Measurements from ENCODE around the gene SEMA5B.

SEMA5B gene

GRCh38 chr3:123026565-123027291 is 835 bp downstream of the SEMA5B start:
- peak overlapping the region; percentile 44 for H3K4me3 ChIP-seq (ENCODE audit: low read length)
- DNase-seq (ENCODE audit: low read depth) = no peak
- no peak for TF ChIP-seq CTCF (conservative IDR thresholded peaks at IDR 0.05; ENCODE audit: low read depth, low read length)

GRCh38 chr3:123025642-123026521 is 1.7 kb downstream of the SEMA5B start:
- DNase-seq (ENCODE audit: low read depth) = no peak
- peak overlapping the region; percentile 44 for H3K4me3 ChIP-seq (ENCODE audit: low read length)

GRCh38 chr3:123024056-123024455 is 3.5 kb downstream of the SEMA5B start:
- TF ChIP-seq CTCF (conservative IDR thresholded peaks at IDR 0.05; ENCODE audit: low read depth, low read length) = no peak
- no peak for DNase-seq (ENCODE audit: low read depth)
- no peak overlapping the region for H3K4me3 ChIP-seq (ENCODE audit: low read length)

More at GRCh38 chr3:123025642-123026521, 1.7 kb downstream of the SEMA5B start:
- TF ChIP-seq CTCF (conservative IDR thresholded peaks at IDR 0.05; ENCODE audit: low read depth, low read length) = no peak

GRCh38 chr3:123021996-123022510 is 5.5 kb downstream of the SEMA5B start:
- no peak for DNase-seq (ENCODE audit: low read depth)
- TF ChIP-seq CTCF (conservative IDR thresholded peaks at IDR 0.05; ENCODE audit: low read depth, low read length) = no peak
- no peak overlapping the region for H3K4me3 ChIP-seq (ENCODE audit: low read length)

GRCh38 chr3:123021388-123021787 is 6.2 kb downstream of the SEMA5B start:
- no peak for TF ChIP-seq CTCF (conservative IDR thresholded peaks at IDR 0.05; ENCODE audit: low read depth, low read length)
- DNase-seq (ENCODE audit: low read depth) = no peak
- H3K4me3 ChIP-seq (ENCODE audit: low read length) = no peak overlapping the region

- no peak for TF ChIP-seq CTCF (conservative IDR thresholded peaks at IDR 0.05; ENCODE audit: low read depth, low read length)
- H3K4me3 ChIP-seq (ENCODE audit: low read length) = no peak overlapping the region
- DNase-seq (ENCODE audit: low read depth) = no peak
These were observed 6.9 kb downstream of the SEMA5B start for GRCh38 chr3:123020709-123021108.

Measured in retinal pigment epithelial cell (primary cell).